ENCODE measurements around the gene TIMM23. TPM values are rescaled to one million over a fixed set of nuclear protein-coding genes. Genes with fewer than 3 reads are reported as not detected.

TIMM23 gene
- total RNA-seq, 1 experiment from 2014 or later = 142 TPM

DNA sequence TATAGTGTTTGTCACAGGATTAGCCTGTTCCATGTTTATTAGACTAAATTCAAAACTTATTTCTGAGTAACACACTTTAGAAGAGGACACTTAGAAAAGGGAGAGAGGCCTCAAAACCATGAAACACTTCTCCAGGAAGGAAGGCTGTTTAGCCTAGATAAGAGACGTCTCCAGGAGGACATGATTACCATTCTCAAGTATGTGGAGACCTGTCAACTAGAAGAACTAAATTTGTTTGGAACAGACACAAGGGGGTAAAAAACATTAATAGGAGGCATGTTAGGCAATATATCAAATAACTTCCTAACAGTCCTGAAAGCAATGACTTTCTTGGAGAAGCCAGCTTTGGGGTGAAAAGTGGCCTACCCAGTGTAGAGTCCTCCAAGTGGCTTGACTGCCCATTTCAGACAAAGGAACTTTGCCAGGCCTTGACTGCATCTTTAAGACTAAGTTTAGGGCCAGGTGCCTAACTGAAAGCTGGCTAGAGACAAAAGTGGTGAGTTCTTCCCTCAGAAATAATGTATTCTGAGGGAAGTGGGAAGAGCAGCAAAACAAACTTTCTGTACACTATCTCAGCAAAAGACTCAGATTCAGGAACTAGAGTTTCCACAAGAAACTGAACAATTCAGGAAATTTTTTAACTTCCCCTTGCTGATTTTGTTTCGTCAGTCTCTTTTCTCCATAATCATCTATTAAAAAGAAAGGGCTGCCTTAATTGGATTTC, 46.3 kb downstream of the TIMM23 start:
- peaks cover 35% of the 10 kb centered on the region for H3K4me1 Mint-ChIP-seq (ENCODE audit: low read depth, unreplicated experiment)
- no peak overlapping the region for H3K27ac Mint-ChIP-seq (ENCODE audit: unreplicated experiment)
- POLR2A ChIA-PET = no interaction called here
- intact Hi-C loops (cut with micrococcal nuclease; ENCODE audit: unreplicated experiment) = no loop called here
- DNase-seq = no peak
- BruUV-seq (replicated peaks) = no TSS peak
- no peaks in the 10 kb centered on the region for H3K9me3 Mint-ChIP-seq (ENCODE audit: unreplicated experiment)
- CTCF ChIA-PET = no interaction called here
- H3K4me3 Mint-ChIP-seq (ENCODE audit: unreplicated experiment) = no peak overlapping the region
- Histone ChIP-seq H3K4me1 (peaks cover 42% of the 10 kb centered on the region), H3K27me3 (replicated peaks; ENCODE audit: control insufficient read depth, insufficient read depth, low read length) (no peaks in the 10 kb centered on the region), H3K9me3 (no peaks in the 10 kb centered on the region), H3K36me3 (ENCODE audit: control insufficient read depth, insufficient read depth, low read length) (0 out of 2 replicates have a peak, but pooled peaks cover 1% of the 10 kb centered on the region), H3K4me3 (ENCODE audit: low read depth, low read length) (no peak overlapping the region)
- TF ChIP-seq, protein P1, sequence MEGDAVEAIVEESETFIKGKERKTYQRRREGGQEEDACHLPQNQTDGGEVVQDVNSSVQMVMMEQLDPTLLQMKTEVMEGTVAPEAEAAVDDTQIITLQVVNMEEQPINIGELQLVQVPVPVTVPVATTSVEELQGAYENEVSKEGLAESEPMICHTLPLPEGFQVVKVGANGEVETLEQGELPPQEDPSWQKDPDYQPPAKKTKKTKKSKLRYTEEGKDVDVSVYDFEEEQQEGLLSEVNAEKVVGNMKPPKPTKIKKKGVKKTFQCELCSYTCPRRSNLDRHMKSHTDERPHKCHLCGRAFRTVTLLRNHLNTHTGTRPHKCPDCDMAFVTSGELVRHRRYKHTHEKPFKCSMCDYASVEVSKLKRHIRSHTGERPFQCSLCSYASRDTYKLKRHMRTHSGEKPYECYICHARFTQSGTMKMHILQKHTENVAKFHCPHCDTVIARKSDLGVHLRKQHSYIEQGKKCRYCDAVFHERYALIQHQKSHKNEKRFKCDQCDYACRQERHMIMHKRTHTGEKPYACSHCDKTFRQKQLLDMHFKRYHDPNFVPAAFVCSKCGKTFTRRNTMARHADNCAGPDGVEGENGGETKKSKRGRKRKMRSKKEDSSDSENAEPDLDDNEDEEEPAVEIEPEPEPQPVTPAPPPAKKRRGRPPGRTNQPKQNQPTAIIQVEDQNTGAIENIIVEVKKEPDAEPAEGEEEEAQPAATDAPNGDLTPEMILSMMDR (IDR thresholded peaks at IDR 0.05; ENCODE audit: insufficient read depth in 1 of 2, low read depth in 1 of 2, low read length in 1 of 2, severe bottlenecking in 1 of 2, unreplicated experiment in 1 of 2) = no peak
- H3K27me3 Mint-ChIP-seq (ENCODE audit: insufficient read depth, unreplicated experiment) = no peaks in the 10 kb centered on the region
- H3K36me3 Mint-ChIP-seq (ENCODE audit: insufficient read depth, unreplicated experiment) = peaks cover 59% of the 10 kb centered on the region

DNA sequence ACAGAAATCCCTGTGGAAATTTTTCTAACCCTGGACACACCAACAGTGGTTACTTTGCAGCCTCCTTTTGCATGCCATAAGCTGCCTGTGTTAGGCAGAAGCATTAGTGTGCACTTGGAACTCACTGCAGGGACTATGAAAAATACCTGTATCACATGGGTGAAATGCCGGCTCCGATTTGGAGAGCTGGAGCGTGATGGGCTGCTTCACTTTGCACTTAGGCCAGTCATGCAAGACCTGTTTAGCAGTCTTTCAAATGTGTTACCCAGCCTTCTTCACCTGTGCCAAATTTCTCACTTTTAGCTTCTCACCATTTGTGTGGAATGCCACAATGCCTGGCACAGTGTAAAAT, 46.9 kb downstream of the TIMM23 start:
- POLR2A ChIA-PET = no interaction called here
- no peak overlapping the region for H3K4me3 Mint-ChIP-seq (ENCODE audit: unreplicated experiment)
- TF ChIP-seq, protein P1 (IDR thresholded peaks at IDR 0.05; ENCODE audit: insufficient read depth in 1 of 2, low read depth in 1 of 2, low read length in 1 of 2, severe bottlenecking in 1 of 2, unreplicated experiment in 1 of 2) = no peak

DNA sequence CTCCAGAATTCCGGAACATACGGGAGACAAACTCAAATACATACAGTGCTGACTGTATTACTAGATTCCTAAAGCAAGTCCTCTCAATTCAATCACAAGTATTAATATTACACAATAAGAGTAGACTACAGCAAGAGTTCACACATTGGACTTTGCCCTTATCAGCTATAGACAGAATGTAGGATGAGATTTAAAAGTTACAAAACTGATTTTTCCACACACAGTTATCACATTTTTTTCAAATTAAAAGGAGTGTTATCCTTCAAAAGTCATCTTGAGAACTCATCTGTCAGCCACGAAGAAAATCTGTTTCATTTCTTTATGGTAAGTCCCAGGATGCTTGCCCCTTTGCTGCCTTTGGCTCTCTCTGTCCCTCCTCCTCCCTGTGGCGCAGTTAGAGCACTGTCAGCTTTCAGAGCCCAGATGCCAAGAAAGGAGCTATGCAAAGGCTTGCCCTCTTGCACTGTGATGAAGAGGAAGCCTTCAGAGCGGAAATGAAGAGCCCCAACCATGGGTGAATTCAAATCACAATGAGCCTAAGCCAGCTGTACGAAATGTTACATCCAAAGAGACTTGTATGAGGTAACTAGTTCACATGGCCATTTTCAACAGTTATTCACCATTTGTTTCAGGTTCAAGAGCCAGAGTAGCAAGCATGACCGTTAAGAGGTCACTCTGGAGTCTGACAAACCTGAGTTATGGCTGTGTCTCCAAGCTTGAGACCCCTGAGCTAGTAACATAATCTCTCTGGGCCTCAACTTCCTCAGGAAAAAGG, 47.5 kb downstream of the TIMM23 start:
- no peaks in the 10 kb centered on the region for H3K9me3 Mint-ChIP-seq (ENCODE audit: unreplicated experiment)
- no peak overlapping the region for H3K4me3 Mint-ChIP-seq (ENCODE audit: unreplicated experiment)
- TF ChIP-seq, protein P1 (IDR thresholded peaks at IDR 0.05; ENCODE audit: insufficient read depth in 1 of 2, low read depth in 1 of 2, low read length in 1 of 2, severe bottlenecking in 1 of 2, unreplicated experiment in 1 of 2) = no peak
- CTCF ChIA-PET = interaction anchor here (1.2 kb wide), 1 partner anchor 9 kb away, joined by 3 read pairs; no protein-coding TSS in a partner anchor
- DNase-seq = no peak
- peaks cover 37% of the 10 kb centered on the region for H3K4me1 Mint-ChIP-seq (ENCODE audit: low read depth, unreplicated experiment)
- BruUV-seq (replicated peaks) = no TSS peak
- POLR2A ChIA-PET = no interaction called here
- no peak overlapping the region for H3K27ac Mint-ChIP-seq (ENCODE audit: unreplicated experiment)
- peaks cover 50% of the 10 kb centered on the region for H3K36me3 Mint-ChIP-seq (ENCODE audit: insufficient read depth, unreplicated experiment)
- H3K9me3 ChIP-seq = no peaks in the 10 kb centered on the region
- peaks cover 47% of the 10 kb centered on the region for H3K4me1 ChIP-seq
- no peaks in the 10 kb centered on the region for H3K27me3 Mint-ChIP-seq (ENCODE audit: insufficient read depth, unreplicated experiment)
- 0 out of 2 replicates have a peak, but pooled peaks cover 1% of the 10 kb centered on the region for H3K36me3 ChIP-seq (ENCODE audit: control insufficient read depth, insufficient read depth, low read length)
- H3K27me3 ChIP-seq (replicated peaks; ENCODE audit: control insufficient read depth, insufficient read depth, low read length) = no peaks in the 10 kb centered on the region
- H3K4me3 ChIP-seq (ENCODE audit: low read depth, low read length) = no peak overlapping the region
- intact Hi-C loops (cut with micrococcal nuclease; ENCODE audit: unreplicated experiment) = loop anchor here (2.0 kb wide), 1 partner anchor 47 kb away; the partner anchor contains the start of gene TIMM23

More for the DNA sequence above, 46.9 kb downstream of the TIMM23 start:
- Histone ChIP-seq H3K4me3 (ENCODE audit: low read depth, low read length) (no peak overlapping the region), H3K9me3 (no peaks in the 10 kb centered on the region), H3K27me3 (replicated peaks; ENCODE audit: control insufficient read depth, insufficient read depth, low read length) (no peaks in the 10 kb centered on the region), H3K4me1 (peaks cover 48% of the 10 kb centered on the region), H3K36me3 (ENCODE audit: control insufficient read depth, insufficient read depth, low read length) (0 out of 2 replicates have a peak, but pooled peaks cover 1% of the 10 kb centered on the region)
- Mint-ChIP-seq H3K27ac (ENCODE audit: unreplicated experiment) (no peak overlapping the region), H3K36me3 (ENCODE audit: insufficient read depth, unreplicated experiment) (peaks cover 56% of the 10 kb centered on the region), H3K27me3 (ENCODE audit: insufficient read depth, unreplicated experiment) (no peaks in the 10 kb centered on the region), H3K9me3 (ENCODE audit: unreplicated experiment) (no peaks in the 10 kb centered on the region), H3K4me1 (ENCODE audit: low read depth, unreplicated experiment) (peaks cover 35% of the 10 kb centered on the region)
- CTCF ChIA-PET = interaction anchor here (1.2 kb wide), 1 partner anchor 10 kb away, joined by 3 read pairs; no protein-coding TSS in a partner anchor
- intact Hi-C loops (cut with micrococcal nuclease; ENCODE audit: unreplicated experiment) = no loop called here
- DNase-seq = no peak
- no TSS peak for BruUV-seq (replicated peaks)
